GM10266 (cell line): ENCODE data around the gene EFCAB10.

Experiments used
- DNase-seq: peaks from one replicate; pipeline ENCODE4 v3.0.0; 2012; ENCODE audit errors: extremely low spot score
- CTCF ChIP-seq: IDR thresholded peaks from 2 replicates; pipeline ENCODE4 v1.5.1; 2012; ENCODE audit warnings: mild to moderate bottlenecking, low read depth; ENCODE audit not compliant: control insufficient read depth, insufficient read depth; ENCODE audit errors: missing control alignments

The EFCAB10 gene

GRCh38 chr7:105581066-105581811, at the start of gene EFCAB10:
EFCAB10 (minus strand) TSS chr7:105581493; CDS start chr7:105581463, 30 bp downstream.
- peak; percentile 74 for DNase-seq
- no peak for TF ChIP-seq CTCF

GRCh38 chr7:105625986-105626385, 44.7 kb upstream of the EFCAB10 start:
- no peak for TF ChIP-seq CTCF
- no peak for DNase-seq

GRCh38 chr7:105623906-105624305, 42.6 kb upstream of the EFCAB10 start:
- DNase-seq, result no peak
- TF ChIP-seq CTCF, result no peak

- no peak for DNase-seq
- no peak for TF ChIP-seq CTCF
Observed at GRCh38 chr7:105623378-105623777, 42.1 kb upstream of the EFCAB10 start.

GRCh38 chr7:105622106-105622731, 40.9 kb upstream of the EFCAB10 start:
- no peak for TF ChIP-seq CTCF
- no peak for DNase-seq

- DNase-seq, result no peak
Observed at GRCh38 chr7:105621617-105622016, 40.3 kb upstream of the EFCAB10 start.

More at GRCh38 chr7:105621617-105622016, 40.3 kb upstream of the EFCAB10 start:
- TF ChIP-seq CTCF, result no peak
